ENCODE results near the gene C16orf78. TPM values are rescaled to one million over a fixed set of nuclear protein-coding genes. Genes with fewer than 3 reads are reported as not detected.
A peak's percentile ranks its signal among the peaks of the same experiment; 100 is the strongest.

The C16orf78 gene
- total and polyA plus RNA-seq, 2 of the 4 experiments (the other 2 are of a cell fraction), result not detected

- H2BK5ac ChIP-seq (ENCODE audit: low read depth, low read length, poor library complexity, severe bottlenecking), result no peak overlapping the region
- H2BK120ac ChIP-seq (ENCODE audit: low read depth, low read length), result no peak overlapping the region
- no peak overlapping the region for H2BK15ac ChIP-seq (ENCODE audit: low read depth, low read length)
- DNase-seq, result no peak
- dilution Hi-C loops (cut with HindIII; ENCODE audit: low sequenced_read_pairs, unreplicated experiment), result no loop called here
- intact Hi-C loops (cut with micrococcal nuclease), result no loop called here
- H3K23ac ChIP-seq (ENCODE audit: low read depth, low read length), result no peak overlapping the region
- no peak overlapping the region for H3K4ac ChIP-seq (ENCODE audit: low read depth, low read length)
- H3K56ac ChIP-seq (ENCODE audit: extremely low read depth, insufficient read depth, low read length), result no peak overlapping the region
- no peak overlapping the region for H2AFZ ChIP-seq (replicated peaks; ENCODE audit: low read length, poor library complexity)
- no peak overlapping the region for H2AK5ac ChIP-seq (ENCODE audit: low read depth, low read length)
- H3K14ac ChIP-seq (replicated peaks; ENCODE audit: low read depth, low read length), result no peak overlapping the region
- H3K27me3 ChIP-seq (ENCODE audit: control insufficient read depth, insufficient read depth, low read length), result no peaks in the 10 kb centered on the region; the same call in 1 of the 2 replicates
- no peak overlapping the region for H4K91ac ChIP-seq (ENCODE audit: insufficient read depth, low read depth, low read length)
- no peak overlapping the region for H3K4me2 ChIP-seq (ENCODE audit: low read depth, low read length)
- no peaks in the 10 kb centered on the region for H3K4me1 ChIP-seq (ENCODE audit: control insufficient read depth, insufficient read depth, low read length)
- H2BK20ac ChIP-seq (ENCODE audit: low read depth, low read length), result no peak overlapping the region
- no TSS peak for BruUV-seq (replicated peaks)
- H4K20me1 ChIP-seq (ENCODE audit: insufficient read depth, low read length), result no peaks in the 10 kb centered on the region
- WGBS, 2 experiments (ENCODE audit: extremely low coverage in 2 of 2, insufficient read length in 1 of 2), result 28% methylated on average over 4 of the region's 5 CpGs; no CpG with 5 or more reads in 1 of the 2 experiments
- H4K8ac ChIP-seq (ENCODE audit: low read depth in 2 of 2, low read length in 2 of 2), result no peak overlapping the region
- H2AK9ac ChIP-seq (replicated peaks; ENCODE audit: low read depth, low read length, poor library complexity), result peak overlapping the region; percentile 55
- H3K9me3 ChIP-seq (ENCODE audit: control insufficient read depth, insufficient read depth, low read length), result no peaks in the 10 kb centered on the region
- no peaks in the 10 kb centered on the region for H3K36me3 ChIP-seq (ENCODE audit: control insufficient read depth, insufficient read depth, low read length)
- TF ChIP-seq CTCF (conservative IDR thresholded peaks at IDR 0.05; ENCODE audit: low read depth, low read length) (no peak), SMC3 (IDR thresholded peaks at IDR 0.05; ENCODE audit: low read depth, low read length) (no peak), CEBPB (IDR thresholded peaks at IDR 0.05; ENCODE audit: low read depth, low read length) (no peak), MXI1 (IDR thresholded peaks at IDR 0.05; ENCODE audit: borderline replicate concordance, low read depth, low read length) (no peak), POLR2A (IDR thresholded peaks at IDR 0.05; ENCODE audit: low read depth, low read length) (no peak), ELK1 (IDR thresholded peaks at IDR 0.05; ENCODE audit: borderline replicate concordance, low read depth, low read length) (no peak), BHLHE40 (IDR thresholded peaks at IDR 0.05; ENCODE audit: low read depth, low read length) (no peak), RFX5 (IDR thresholded peaks at IDR 0.05; ENCODE audit: low read depth, low read length) (no peak), MAZ (IDR thresholded peaks at IDR 0.05; ENCODE audit: borderline replicate concordance, low read depth, low read length) (no peak), USF2 (IDR thresholded peaks at IDR 0.05; ENCODE audit: low read depth, low read length) (no peak), RAD21 (IDR thresholded peaks at IDR 0.05; ENCODE audit: low read length) (no peak), NFE2L2 (IDR thresholded peaks at IDR 0.05; ENCODE audit: low read depth, low read length) (no peak), MAFK (IDR thresholded peaks at IDR 0.05; ENCODE audit: low read depth, low read length) (no peak), FOS (IDR thresholded peaks at IDR 0.05; ENCODE audit: low read depth, low read length) (no peak), RCOR1 (IDR thresholded peaks at IDR 0.05; ENCODE audit: insufficient replicate concordance, low read length) (no peak), CHD1 (IDR thresholded peaks at IDR 0.05; ENCODE audit: low read depth, low read length) (no peak)
- H3K9ac ChIP-seq (ENCODE audit: low read depth, low read length), result no peak overlapping the region
- H3K27ac ChIP-seq (ENCODE audit: insufficient read depth, low read length), result no peak overlapping the region
- no peak overlapping the region for H3K4me3 ChIP-seq (ENCODE audit: insufficient read depth, low read depth, low read length)
- H3K9me1 ChIP-seq (ENCODE audit: insufficient read depth, low read length), result no peaks in the 10 kb centered on the region
- in situ Hi-C loops (cut with MboI; ENCODE audit: low sequenced_read_pairs), result no loop called here
- ChIA-PET CTCF (interaction anchor here (1.9 kb wide), 1 partner anchor 492 kb away, joined by 5 read pairs; no protein-coding TSS in a partner anchor), POLR2A (ENCODE audit: unreplicated experiment) (no interaction called here)
- H3K18ac ChIP-seq (ENCODE audit: low read depth, low read length), result no peak overlapping the region
- no peaks in the 10 kb centered on the region for H3K79me1 ChIP-seq (ENCODE audit: low read depth in 1 of 2, low read length in 2 of 2)
- no peak overlapping the region for H4K5ac ChIP-seq (ENCODE audit: low read depth, low read length)
- ATAC-seq (ENCODE audit: low read depth), result no peak
Measured at GRCh38 chr16:49353680-49354079, 19.9 kb upstream of the C16orf78 start.
